ENCODE measurements around the gene LASP1NB.

LASP1NB gene

GRCh38 chr17:38925263-38925995 lies at the start of gene LASP1NB:
LASP1NB (plus strand) TSS chr17:38925614.
- no peaks in the 10 kb centered on the region for H3K27me3 ChIP-seq (ENCODE audit: control insufficient read depth, insufficient read depth, low read length)
- no peaks in the 10 kb centered on the region for H3K36me3 ChIP-seq (ENCODE audit: control insufficient read depth, insufficient read depth, low read length)
- H3K4me2 ChIP-seq (ENCODE audit: low read length) = no peak within 1 kb of the TSS
- H3K27ac ChIP-seq = no peak within 1 kb of the TSS
- H3K4me1 ChIP-seq = no peaks in the 10 kb centered on the region
- no peak for TF ChIP-seq CTCF (IDR thresholded peaks at IDR 0.05)
- no peak within 1 kb of the TSS for H3K4me3 ChIP-seq (ENCODE audit: low read depth, low read length)
- H2AFZ ChIP-seq = no peak within 1 kb of the TSS
- H3K79me2 ChIP-seq = no peaks in the 10 kb centered on the region
- no peak within 1 kb of the TSS for H3K9ac ChIP-seq
- no peaks in the 10 kb centered on the region for H3K9me3 ChIP-seq (ENCODE audit: control insufficient read depth, low read length)

GRCh38 chr17:38877130-38877851 lies 48.1 kb upstream of the LASP1NB start:
- TF ChIP-seq CTCF (IDR thresholded peaks at IDR 0.05) = no peak
- Histone ChIP-seq H3K9me3 (ENCODE audit: control insufficient read depth, low read length) (no peaks in the 10 kb centered on the region), H3K27ac (no peak overlapping the region), H3K4me2 (ENCODE audit: low read length) (no peak overlapping the region), H3K9ac (no peak overlapping the region), H3K79me2 (peaks cover 28% of the 10 kb centered on the region), H3K4me1 (peaks cover 28% of the 10 kb centered on the region), H3K36me3 (ENCODE audit: control insufficient read depth, insufficient read depth, low read length) (no peaks in the 10 kb centered on the region), H2AFZ (no peak overlapping the region), H3K27me3 (ENCODE audit: control insufficient read depth, insufficient read depth, low read length) (no peaks in the 10 kb centered on the region), H3K4me3 (ENCODE audit: low read depth, low read length) (no peak overlapping the region)

- no peaks in the 10 kb centered on the region for H3K27me3 ChIP-seq (ENCODE audit: control insufficient read depth, insufficient read depth, low read length)
- peak overlapping the region; percentile 13 for H3K27ac ChIP-seq
- H3K79me2 ChIP-seq = peaks cover 31% of the 10 kb centered on the region
- peak overlapping the region; percentile 21 for H3K4me2 ChIP-seq (ENCODE audit: low read length)
- H3K36me3 ChIP-seq (ENCODE audit: control insufficient read depth, insufficient read depth, low read length) = no peaks in the 10 kb centered on the region
- peaks cover 20% of the 10 kb centered on the region for H3K4me1 ChIP-seq
- no peak for TF ChIP-seq CTCF (IDR thresholded peaks at IDR 0.05)
- H3K4me3 ChIP-seq (ENCODE audit: low read depth, low read length) = peak overlapping the region; percentile 11
- H3K9me3 ChIP-seq (ENCODE audit: control insufficient read depth, low read length) = no peaks in the 10 kb centered on the region
- H3K9ac ChIP-seq = no peak overlapping the region
- no peak overlapping the region for H2AFZ ChIP-seq
Observed at GRCh38 chr17:38879878-38880665, 45.3 kb upstream of the LASP1NB start.

GRCh38 chr17:38881600-38882191 lies 43.7 kb upstream of the LASP1NB start:
- Histone ChIP-seq H3K4me2 (ENCODE audit: low read length) (no peak overlapping the region), H3K79me2 (peaks cover 43% of the 10 kb centered on the region), H3K27me3 (ENCODE audit: control insufficient read depth, insufficient read depth, low read length) (no peaks in the 10 kb centered on the region), H2AFZ (no peak overlapping the region), H3K36me3 (ENCODE audit: control insufficient read depth, insufficient read depth, low read length) (no peaks in the 10 kb centered on the region), H3K4me3 (ENCODE audit: low read depth, low read length) (no peak overlapping the region), H3K4me1 (peaks cover 25% of the 10 kb centered on the region), H3K9me3 (ENCODE audit: control insufficient read depth, low read length) (no peaks in the 10 kb centered on the region), H3K9ac (no peak overlapping the region), H3K27ac (no peak overlapping the region)
- no peak for TF ChIP-seq CTCF (IDR thresholded peaks at IDR 0.05)
